HG03521 (cell line): ENCODE data around the gene RFNG.

ENCODE experiments used
- ATAC-seq: cut with Tn5 transposase; IDR thresholded peaks from one replicate; pipeline ENCODE4 v1.9.1; 2021; ENCODE audit warnings: mild to moderate bottlenecking, moderate library complexity; ENCODE audit not compliant: unreplicated experiment

Gene RFNG

DNA sequence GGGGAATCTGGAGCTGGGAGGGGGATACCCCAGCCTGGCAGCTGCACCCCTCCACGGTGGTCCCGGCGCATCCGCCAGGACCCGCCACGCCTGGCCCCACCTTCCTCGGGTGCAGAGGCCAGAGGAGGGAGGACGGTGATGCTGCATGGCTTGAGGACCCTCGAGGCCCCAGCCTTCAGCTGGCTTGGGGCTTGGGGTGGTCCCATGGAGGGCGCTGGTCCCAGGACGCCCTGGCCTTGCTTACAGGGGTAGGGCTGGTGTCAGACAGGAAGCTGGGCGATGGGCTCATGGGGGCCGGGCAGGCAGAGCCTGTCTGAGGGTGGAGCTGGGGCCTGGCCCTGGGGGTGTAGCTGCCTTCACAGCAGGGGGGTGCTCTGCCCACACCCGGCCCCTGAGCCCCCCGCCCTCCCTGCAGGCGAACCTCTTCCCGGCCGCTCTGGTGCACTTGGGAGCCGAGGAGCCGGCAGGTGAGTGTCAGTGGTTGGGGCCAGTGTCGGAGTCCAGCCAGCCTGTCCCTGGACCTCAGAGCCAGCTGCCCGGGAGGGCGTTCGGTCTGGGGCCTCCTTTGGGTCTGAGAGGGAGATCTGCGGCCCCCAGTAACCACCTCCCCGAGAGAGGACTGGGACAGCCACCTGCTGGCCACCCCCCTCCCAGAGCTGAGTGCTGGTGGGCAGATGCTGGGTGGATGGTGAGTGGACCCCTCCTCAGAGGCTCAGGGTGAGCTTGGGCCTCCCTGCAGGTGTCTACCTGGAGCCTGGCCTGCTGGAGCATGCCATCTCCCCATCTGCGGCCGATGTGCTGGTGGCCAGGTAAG is 35.3 kb downstream of the RFNG start:
- no peak for ATAC-seq

DNA sequence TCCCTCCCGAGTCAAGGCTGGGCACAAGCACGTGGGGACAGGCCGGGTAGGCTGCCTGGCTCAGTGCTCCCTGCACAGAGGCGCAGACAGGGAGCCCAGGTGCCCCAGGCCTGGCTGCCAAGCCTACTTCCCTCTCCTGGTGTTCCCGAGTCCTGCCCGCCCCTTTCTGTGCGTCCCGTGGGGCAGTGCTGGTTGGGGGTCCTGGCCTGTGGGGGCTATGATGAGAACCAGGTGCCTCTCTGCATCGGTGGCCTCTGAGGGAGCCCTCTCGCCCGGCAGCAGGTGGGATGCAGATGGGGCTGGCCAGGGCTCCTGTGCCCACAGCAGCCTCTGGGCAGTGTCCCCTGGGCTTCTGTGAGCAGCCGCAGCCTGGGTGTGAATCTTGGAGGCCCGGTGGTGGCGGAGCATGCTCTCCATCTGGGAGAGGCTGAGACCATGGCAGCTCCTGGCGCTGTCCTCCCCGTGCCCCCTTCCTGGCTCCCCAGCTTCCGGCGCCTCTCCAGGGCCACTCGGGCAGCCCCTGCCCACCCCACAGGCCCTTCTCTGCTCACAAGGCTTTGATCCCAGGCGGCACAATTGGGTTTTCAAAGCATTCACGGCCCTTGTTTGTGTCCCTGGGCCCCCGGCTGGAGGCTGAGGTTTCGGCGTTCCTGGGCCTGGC is 36.2 kb downstream of the RFNG start:
- ATAC-seq: no peak

DNA sequence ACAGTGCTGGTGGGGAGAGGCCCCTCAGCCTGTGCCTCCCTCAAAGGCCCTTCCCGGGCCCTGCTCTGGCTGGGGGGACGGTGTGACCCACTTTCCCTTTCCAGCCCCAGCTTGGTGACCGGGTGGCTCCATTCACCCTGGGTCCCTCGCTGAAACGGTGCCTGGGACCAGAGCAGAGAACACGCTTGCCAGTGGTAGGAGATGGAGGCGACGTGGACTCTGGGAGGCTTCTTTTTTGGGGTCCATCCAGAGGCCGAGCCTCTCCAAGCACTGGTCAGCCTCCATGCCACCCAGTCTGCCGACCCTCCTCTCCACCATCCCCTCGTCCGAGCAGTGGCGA is 36.7 kb downstream of the RFNG start:
- no peak for ATAC-seq

DNA sequence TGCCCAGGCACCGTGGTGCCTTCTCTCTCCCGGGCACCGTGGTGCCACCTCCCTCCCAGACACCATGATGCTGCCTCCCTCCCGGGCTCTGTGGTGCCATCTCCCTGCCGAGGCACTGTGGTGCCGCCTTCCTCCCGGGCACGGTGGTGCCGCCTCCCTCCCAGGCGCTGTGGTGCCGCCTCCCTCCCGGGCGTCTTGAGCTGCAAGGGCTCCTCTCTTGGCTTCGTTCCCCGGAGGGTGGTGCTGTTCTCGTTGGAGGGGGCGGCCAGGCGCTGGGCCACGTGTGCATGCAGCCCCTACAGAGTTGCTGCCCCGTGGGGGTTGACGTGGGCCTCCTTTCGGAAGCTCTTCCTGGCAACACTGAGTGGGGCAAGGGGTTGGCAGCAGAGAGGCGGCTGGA is 37.2 kb downstream of the RFNG start:
- ATAC-seq: no peak

DNA sequence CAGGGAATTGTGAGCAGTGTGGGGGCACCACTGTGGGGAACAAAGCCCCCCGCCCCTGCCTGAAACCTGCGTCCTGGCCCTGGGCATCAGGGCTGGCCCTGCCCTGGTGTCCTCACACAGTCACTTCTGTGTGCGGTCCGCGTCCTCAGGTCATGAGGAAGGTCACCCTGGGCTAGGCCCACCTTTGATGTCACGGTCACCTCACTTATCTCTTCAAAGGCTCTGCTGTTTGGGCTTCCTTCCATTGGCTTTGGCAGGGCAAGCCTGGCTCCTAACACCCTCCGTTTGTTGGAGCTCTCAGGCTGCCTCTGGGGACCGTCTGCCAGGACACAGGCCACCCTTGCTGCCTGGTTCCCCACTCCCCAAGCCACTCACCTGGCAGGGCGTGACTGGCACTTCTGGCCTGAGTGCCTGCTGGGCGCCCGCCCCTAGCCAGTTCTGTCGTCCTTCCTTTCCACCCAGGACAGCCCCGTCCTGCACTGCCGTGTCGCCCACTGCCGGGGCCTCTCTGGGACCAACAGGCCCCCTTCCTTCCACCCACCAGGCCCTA is 37.8 kb downstream of the RFNG start:
- no peak for ATAC-seq

DNA sequence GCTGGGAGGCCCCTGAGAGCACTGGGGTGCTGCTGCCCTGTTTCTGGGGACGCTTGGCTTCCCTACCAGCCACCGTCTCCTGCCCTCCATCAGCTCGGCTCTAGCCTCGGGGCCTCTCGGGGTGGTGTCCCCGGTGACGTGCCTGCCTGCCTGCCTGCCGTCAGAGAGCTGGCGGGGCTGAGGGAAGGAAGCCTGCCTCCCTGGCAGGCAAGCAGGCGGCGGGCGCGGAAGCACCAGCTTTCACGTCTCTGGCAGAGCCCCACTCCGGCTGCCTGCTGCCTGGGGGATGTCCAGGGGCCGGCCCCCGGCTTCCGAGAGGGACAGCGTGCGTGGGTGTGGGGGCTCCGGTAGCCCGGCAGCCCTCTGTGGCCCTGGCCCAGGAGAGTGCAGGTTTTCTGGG is 38.3 kb downstream of the RFNG start:
- no peak for ATAC-seq

DNA sequence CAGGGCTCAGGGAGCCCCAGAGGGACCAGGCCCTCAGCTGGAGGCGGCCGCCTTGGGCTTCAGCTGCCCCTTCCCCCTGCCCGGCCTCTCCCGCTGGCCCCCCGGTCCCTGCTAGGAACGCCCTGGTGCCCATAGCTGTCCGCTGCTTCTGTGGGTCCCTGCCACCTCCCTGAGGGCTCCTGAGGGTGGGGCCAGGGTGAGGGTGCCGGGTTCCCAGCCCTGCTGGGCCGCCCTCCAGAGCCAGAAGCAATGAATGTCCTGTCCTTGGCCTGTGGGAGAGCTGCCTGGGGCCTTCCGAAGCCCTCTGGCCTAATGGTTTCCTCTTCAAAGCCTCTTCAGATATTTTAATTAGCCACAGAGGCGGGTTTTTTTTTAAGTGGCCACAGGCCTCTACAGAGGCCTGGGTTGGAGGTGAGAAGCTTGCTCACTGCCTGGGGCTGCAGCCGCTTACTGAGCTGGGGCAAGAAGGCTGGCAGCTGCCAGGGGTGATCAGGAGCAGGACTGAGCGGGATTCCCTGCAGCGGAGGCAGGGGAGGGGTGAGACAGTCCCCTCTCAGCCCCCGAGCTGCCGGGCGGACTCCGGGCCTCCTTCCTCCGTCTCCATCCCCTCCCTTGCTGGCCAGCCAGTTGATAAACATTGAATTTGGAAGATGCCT is 38.8 kb downstream of the RFNG start:
- no peak for ATAC-seq

DNA sequence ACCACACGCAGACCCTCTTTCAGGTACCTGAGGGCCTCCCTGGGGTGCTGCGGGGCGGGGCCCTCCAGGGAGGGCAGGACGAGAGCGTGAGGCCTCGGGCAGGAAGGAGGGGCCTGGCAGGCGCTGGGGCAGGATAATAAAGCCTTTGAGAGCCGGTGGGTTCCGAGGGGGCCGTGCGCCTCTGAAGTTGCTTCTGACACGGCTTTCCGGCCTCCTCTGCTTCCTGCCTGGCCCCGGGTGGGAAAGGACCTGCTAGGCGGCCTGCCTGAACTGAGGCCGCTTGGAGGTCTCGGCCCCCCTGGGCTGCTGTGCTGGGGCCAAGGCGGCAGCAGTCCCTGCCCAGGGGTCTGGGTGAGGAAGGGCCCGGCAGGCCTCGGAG is 39.4 kb downstream of the RFNG start:
- no peak for ATAC-seq

DNA sequence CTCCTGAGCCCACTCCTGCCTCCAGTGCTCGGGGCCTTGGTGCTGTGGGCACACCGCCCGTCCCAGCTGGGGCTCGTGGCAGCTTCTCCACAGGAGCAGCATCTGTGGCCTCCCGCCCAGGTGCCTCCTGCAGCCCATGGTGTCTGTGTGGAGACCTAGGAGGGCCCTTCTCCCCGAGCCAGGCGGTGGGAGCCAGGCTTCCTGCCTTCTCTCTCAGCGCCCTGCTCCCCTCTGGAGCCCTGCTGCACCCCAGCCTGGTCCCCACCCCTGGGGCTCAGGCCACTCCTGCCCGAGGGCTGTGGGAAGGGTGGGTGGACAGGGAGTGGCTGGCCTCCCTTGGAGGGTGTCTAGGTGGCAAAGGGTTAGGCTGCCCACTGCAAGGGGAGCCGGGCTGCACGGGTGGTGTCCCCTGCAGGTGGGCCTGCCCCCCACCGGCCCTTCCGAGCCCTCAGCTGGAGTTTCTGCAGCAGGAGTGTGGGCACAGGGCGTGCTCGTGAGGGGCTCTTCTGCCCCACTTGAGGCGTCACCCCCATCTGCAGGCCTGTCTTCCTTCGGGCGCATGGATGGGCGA is 39.9 kb downstream of the RFNG start:
- ATAC-seq: no peak

DNA sequence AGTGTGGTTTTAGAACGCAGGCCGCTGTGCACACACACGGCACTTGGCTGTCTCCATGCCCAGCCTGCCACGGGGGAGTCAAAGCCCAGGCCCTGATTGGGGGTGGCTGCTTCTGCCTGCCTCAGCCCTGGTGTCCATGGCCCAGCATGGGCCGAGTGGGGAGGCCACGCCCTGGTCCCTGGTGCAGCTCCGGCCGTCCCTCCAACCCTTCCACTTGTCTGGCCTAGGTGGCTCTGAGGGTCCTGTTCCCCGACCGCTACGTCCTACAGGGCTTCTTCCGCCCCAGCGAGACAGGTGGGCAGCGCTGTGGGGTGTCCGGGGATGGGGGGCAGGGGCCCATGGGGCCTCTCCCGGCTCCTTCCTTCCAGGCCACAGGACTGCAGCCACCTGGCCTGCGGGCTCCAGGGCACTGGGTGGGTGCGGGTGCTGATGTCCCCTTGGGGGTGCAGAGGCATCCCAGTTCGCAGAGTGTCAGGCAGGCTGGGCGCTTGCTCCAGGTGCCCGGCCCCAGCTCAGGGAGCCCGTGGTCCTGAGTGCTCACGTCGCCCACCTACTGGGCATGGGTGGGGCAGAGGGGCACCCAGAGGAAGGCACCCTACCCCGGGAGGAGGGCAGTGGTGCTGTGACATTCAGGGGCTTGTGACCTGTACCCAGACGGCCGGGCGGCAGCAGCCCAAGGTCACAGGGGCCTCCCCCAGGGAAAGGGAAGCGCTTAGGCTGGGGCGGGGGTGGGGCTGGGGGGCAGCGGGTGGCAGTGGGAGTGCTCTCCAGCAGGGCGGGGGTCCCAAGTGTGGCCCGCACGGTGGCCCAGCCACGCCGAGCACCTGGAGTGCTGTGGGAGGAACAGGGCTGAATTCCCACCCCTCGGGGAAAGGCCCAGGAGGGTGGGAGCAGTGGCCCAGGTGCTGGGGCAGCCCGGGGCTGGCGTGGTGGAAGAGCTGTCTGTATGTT is 40.8 kb downstream of the RFNG start:
- ATAC-seq: no peak

DNA sequence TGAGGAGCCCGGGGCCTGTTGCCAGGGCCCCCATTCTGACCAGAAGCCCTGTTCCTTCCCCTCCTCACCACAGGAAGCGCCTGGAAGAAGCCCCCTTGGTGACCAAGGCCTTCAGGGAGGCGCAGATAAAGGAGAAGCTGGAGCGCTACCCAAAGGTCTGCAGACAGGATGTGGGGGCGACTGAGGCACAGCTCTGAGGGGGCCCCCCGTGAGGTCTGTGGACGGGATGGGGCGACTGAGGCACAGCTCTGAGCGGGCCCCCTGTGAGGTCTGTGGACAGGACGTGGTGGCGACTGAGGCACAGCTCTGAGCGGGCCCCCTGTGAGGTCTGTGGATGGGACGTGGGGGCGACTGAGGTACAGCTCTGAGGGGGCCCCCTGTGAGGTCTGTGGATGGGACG is 42.2 kb downstream of the RFNG start:
- no peak for ATAC-seq

DNA sequence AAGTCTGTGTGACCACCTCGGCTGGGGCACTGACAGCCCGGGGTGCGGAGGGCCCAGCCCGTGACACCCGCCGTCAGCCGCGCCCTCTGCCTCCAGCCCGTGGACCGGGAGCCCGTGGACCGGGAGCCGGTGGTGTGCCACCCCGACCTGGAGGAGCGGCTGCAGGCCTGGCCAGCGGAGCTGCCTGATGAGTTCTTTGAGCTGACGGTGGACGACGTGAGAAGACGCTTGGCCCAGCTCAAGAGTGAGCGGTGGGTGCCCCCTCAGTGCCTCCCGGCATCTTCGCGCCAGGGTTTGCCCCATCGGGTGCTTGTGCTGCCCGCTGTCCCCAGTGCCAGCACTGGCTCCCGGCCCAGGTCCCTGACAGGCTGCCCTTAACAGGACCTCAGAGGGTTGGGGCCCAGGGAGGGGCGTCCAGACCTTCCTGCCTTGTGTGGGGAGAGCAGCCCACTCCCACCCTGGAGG is 42.6 kb downstream of the RFNG start:
- no peak for ATAC-seq

DNA sequence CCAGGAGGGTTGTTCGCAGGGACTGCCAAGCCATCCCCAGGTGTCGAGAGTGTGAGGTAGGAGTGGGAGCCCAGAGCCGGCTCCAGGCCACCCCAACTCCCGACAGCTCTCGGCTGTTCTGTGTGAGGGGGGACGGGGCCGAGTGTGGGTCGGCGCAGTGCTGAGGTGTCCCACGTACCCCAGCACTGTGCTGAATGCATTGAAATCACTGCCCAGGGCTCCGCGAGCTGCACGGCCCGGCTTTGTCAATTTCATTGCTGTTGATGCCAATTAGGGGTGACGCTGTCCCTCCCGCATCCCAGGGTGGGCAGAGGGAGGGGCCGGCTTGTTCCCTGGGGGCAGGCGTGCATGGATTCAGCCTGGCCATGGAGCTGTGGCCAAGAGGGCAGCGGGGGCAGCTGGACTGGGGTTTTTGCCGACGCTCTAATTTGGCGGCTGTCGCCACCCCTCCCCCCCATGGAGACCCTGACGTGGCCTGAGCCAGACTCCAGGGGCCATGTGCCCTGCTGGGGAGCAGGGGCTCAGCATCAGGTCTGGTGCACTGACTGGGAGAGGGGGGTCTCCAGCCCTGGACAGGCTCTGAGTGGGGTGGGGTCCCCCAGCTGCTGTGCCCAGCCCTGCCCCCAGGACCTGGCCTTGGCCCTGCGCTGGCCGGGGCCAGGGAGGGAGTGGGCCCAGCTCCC is 43.2 kb downstream of the RFNG start:
- ATAC-seq: no peak

DNA sequence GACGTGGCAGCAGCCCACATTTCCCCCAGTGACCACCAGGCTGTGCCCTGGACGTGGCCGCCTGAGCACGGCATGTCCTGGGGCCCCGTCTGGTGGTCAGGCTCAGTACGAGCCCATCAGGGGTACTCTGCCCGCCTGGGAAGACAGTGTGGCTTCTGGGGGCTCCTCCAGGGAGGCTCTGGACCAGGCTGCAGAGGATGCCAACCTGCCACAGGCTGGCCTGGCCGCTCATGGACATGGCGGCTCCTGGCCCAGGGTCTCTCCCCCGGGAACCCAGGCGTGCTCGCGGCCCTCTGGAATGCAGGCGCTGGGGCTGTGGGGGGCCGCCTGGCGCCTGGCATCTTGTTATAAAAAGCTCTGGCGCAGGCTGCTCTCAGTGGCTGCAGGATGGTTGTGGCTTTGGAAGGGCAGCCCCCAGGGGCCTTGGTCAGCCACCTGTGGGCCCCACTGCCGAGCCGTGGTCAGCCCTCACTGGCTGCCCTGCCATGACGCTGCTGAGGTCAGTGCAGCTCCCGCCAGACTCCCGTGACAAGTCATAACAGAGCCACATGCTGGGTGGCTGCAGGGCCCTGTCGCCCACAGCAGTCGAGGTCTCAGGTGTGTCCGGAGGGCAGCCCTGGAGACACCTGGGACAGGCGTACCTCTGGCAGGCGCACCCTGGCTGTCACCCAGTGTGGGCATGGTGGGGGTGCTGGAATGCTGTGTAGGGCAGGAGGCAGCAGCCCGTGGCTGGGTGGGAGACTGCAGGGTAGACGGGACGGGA is 43.9 kb downstream of the RFNG start:
- ATAC-seq: no peak

DNA sequence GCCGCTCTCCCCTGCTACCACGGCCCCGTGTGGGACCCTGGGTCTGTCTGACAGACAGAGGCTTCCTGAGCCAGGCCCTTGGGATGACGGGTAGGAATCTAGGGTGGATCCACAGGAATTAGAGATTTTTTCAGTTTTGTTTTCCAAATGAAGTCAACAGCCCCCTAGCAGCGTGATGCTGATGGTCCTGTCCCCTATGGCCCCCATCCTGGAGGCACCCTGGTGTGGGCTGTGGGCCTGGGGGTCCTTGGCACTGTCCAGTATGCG is 44.5 kb downstream of the RFNG start:
- no peak for ATAC-seq

DNA sequence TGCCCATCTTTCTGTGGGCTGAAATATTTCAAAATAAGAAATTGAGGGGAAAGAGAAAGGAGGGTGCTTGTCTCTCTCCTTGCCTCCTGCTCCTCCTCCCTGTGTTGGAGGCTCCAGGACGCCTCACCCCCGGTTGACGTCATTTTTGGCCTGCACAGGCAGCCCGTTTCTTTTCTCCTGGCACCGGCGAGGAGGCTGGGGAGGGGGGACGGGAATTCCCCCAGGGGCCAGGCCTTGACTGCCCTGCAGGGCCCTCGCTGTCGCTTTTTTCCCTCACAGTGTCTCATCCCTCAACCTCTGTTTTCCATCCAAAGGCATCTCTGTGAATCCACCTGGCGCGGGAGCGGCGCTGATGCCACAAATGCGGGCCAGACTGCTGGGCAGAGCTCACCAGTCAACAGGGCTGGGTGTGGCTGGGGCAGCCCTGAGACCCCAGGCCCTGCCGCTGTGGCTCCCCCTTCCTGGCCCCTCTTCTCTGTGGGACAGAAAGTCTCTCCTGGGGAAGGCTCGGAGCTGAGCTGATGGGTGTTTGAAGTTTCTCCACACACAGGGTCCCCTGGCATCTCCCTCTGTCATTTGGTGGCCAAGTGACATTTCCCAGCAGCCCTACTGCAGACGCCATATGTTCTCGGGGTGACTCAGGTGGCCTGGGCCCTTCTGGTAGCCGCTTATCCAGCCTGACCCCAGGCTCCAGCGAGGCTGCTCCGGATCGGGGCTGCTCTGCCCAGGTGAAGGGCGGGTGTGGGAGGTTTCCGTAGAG is 45.0 kb downstream of the RFNG start:
- ATAC-seq: no peak

DNA sequence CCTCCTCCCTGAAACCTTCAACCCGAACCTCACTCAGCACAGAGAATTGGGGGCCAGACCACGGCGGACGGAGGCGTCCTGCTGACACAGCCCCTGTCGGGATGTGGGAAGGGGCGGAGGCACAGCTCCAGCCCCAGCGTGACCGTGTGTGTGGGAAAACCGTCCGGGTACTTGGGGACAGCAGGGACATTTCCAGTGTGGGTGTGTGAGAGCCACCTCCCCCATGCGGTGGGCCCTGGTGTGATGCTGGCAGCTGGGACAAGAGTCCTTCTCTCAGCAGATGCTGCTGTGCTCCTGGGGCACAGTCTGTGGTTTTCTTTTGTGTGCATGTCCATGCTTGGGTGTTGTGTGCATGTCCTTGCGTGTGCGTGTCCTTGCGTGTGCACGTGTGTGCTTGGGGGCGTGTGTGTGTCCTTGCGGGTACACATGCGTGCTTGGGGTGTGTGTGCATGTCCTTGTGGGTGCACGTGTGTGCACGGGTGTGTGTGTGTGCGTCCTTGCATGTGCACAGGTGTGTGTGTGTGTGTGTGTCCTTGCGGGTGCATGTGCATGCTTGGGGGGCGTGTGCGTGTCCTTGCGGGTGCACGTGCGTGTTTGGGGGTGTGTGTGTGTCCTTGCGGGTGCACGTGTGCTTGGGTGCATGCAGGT is 45.8 kb downstream of the RFNG start:
- no peak for ATAC-seq
